MG63 (cell line): ENCODE data around the gene NEK7. TPM values are rescaled to one million over a fixed set of nuclear protein-coding genes. Genes with fewer than 3 reads are reported as not detected.

Source experiments
- DNase-seq: peaks from one replicate; pipeline ENCODE4 v3.0.0-alpha.2; 2020
- H3K27me3 ChIP-seq: fragments of 250-450 bp; sonication (Bioruptor Pico); 2 replicates; pipeline ENCODE4 v1.5.1; 2020; ENCODE audit warnings: mild to moderate bottlenecking, moderate library complexity
- H3K36me3 ChIP-seq: fragments of 250-450 bp; sonication (Bioruptor Pico); 2 replicates; pipeline ENCODE4 v1.5.1; 2020; ENCODE audit warnings: mild to moderate bottlenecking, moderate library complexity
- H3K4me3 ChIP-seq: fragments of 250-450 bp; sonication (Bioruptor Pico); 2 replicates; pipeline ENCODE4 v1.5.1; 2020; ENCODE audit warnings: mild to moderate bottlenecking, moderate library complexity
- H3K9me3 ChIP-seq: fragments of 250-450 bp; sonication (Bioruptor Pico); 2 replicates; pipeline ENCODE4 v1.5.1; 2020; ENCODE audit warnings: mild to moderate bottlenecking, moderate library complexity
- total RNA-seq: library from RNA; depleted of rRNA; stranded (reverse); fragments of >200 nt; shearing (Covaris generic); gene quantifications from 2 replicates; pipeline ENCODE4 v1.2.3, GENCODE V29; 2014; ENCODE audit warnings: low replicate concordance; rRNA removed

The NEK7 gene
- total RNA-seq, 1 experiment from 2014 or later, result 242 TPM

- Histone ChIP-seq H3K4me3 (no peak overlapping the region), H3K27me3 (no peaks in the 10 kb centered on the region), H3K9me3 (no peaks in the 10 kb centered on the region; the same call in 1 of the 2 replicates), H3K36me3 (no peaks in the 10 kb centered on the region)
- DNase-seq, result no peak
Observed at GRCh38 chr1:198361237-198361767, 204.5 kb downstream of the NEK7 start.

GRCh38 chr1:198363625-198364151 is 206.9 kb downstream of the NEK7 start:
- H3K4me3 ChIP-seq, result no peak overlapping the region
- no peaks in the 10 kb centered on the region for H3K27me3 ChIP-seq
- no peaks in the 10 kb centered on the region; the same call in 1 of the 2 replicates for H3K9me3 ChIP-seq
- DNase-seq, result no peak
- H3K36me3 ChIP-seq, result no peaks in the 10 kb centered on the region

- Histone ChIP-seq H3K36me3 (no peaks in the 10 kb centered on the region), H3K27me3 (no peaks in the 10 kb centered on the region), H3K4me3 (no peak overlapping the region), H3K9me3 (no peaks in the 10 kb centered on the region; the same call in 1 of the 2 replicates)
- no peak for DNase-seq
Observed at GRCh38 chr1:198364471-198364870, 207.7 kb downstream of the NEK7 start.

GRCh38 chr1:198367296-198367695 is 210.5 kb downstream of the NEK7 start:
- no peaks in the 10 kb centered on the region for H3K9me3 ChIP-seq
- no peaks in the 10 kb centered on the region for H3K27me3 ChIP-seq
- DNase-seq, result no peak
- no peaks in the 10 kb centered on the region for H3K36me3 ChIP-seq
- H3K4me3 ChIP-seq, result no peak overlapping the region

- DNase-seq, result no peak
- no peaks in the 10 kb centered on the region for H3K27me3 ChIP-seq
- H3K36me3 ChIP-seq, result no peaks in the 10 kb centered on the region
- H3K4me3 ChIP-seq, result no peak overlapping the region
- no peaks in the 10 kb centered on the region; the same call in 1 of the 2 replicates for H3K9me3 ChIP-seq
Observed at GRCh38 chr1:198370996-198371395, 214.2 kb downstream of the NEK7 start.

Other genes with a start within 250 kb of the NEK7 start
- gene LHX9, start 239.6 kb upstream of the NEK7 start, total RNA-seq, result 0.37 and 0.76 TPM in 2 replicates